Endothelial cell of umbilical vein (primary cell): ENCODE measurements around the gene SNAPC5. TPM values are rescaled to one million over a fixed set of nuclear protein-coding genes. Genes with fewer than 3 reads are reported as not detected.
"Not testable (repeated sequence)": the region's sequence is repeated elsewhere in the genome, so short reads cannot be mapped to it uniquely, and the experiment has no call there.

Source experiments
- BruUV-seq: library from RNA; stranded (reverse); fragments of 400-500 nt; replicated peaks from 2 replicates; lab custom pipeline; 2021; lab: Mats Ljungman, UMichigan
- CTCF ChIA-PET: fragments of 300-600, 350-600 bp; sonication (Branson Sonifier 250); formaldehyde crosslinking; loops from one replicate; lab custom pipeline; 2021; ENCODE audit warnings: antibody characterized with exemption, inconsistent platforms; lab: Charles Lee
- POLR2A ChIA-PET: fragments of 300-600, 350-600 bp; sonication (Branson Sonifier 250); formaldehyde crosslinking; loops from one replicate; lab custom pipeline; 2021; ENCODE audit warnings: antibody characterized with exemption, inconsistent platforms; lab: Charles Lee
- DNase-seq: peaks from one replicate; pipeline ENCODE4 v3.0.0-alpha.2; 2011; ENCODE audit warnings: low read depth, low spot score
- FAIRE-seq: peaks from 2 replicates; lab custom pipeline; 2011; peaks lifted over from hg19 to GRCh38; lab: Jason Lieb, UNC
- H2AFZ ChIP-seq: 2 replicates; pipeline ENCODE4 v1.6.0; 2012; ENCODE audit warnings: low read depth, low read length, control low read depth, inconsistent platforms
- H3K27ac ChIP-seq: 2 replicates; pipeline ENCODE4 v1.5.1; 2011; ENCODE audit warnings: low read depth, mild to moderate bottlenecking, control low read depth, low read length, moderate library complexity; ENCODE audit not compliant: insufficient read depth
- H3K27me3 ChIP-seq, 2 experiments: 2 replicates each; pipeline versions ENCODE4 v1.6.0 to v1.6.1; 2011; ENCODE audit warnings: low read length in 2 of 2, mixed read lengths in 1 of 2; ENCODE audit not compliant: control insufficient read depth in 2 of 2, insufficient read depth in 2 of 2
- H3K36me3 ChIP-seq, 2 experiments: 2 replicates in 1 of 2; 3 replicates in 1 of 2; pipeline ENCODE4 v1.5.1; 2011; ENCODE audit warnings: low read length in 2 of 2, mild to moderate bottlenecking in 1 of 2, moderate library complexity in 1 of 2; ENCODE audit not compliant: control insufficient read depth in 2 of 2, insufficient read depth in 2 of 2; ENCODE audit errors: extremely low read depth in 1 of 2
- H3K4me1 ChIP-seq: 3 replicates; pipeline ENCODE4 v1.5.1; 2011; ENCODE audit warnings: mild to moderate bottlenecking, low read length; ENCODE audit not compliant: control insufficient read depth, insufficient read depth; ENCODE audit errors: extremely low read depth
- H3K4me2 ChIP-seq: 2 replicates; pipeline ENCODE4 v1.6.1; 2011; ENCODE audit warnings: low read length, control low read depth, mixed read lengths; ENCODE audit not compliant: insufficient read depth
- H3K4me3 ChIP-seq, 3 experiments: fragments of 200-600 bp in 1 of 3; sonication (generic), shearing (Covaris generic) in 1 of 3; replicated peaks in 1 of 3; 2 replicates each; pipeline ENCODE4 v1.5.1; 2011 to 2016; ENCODE audit warnings: control low read depth in 3 of 3, low read length in 3 of 3, mild to moderate bottlenecking in 2 of 3, inconsistent platforms in 1 of 3, low read depth in 1 of 3, moderate library complexity in 1 of 3; ENCODE audit not compliant: insufficient read depth in 1 of 3
- H3K79me2 ChIP-seq: 2 replicates; pipeline ENCODE4 v1.6.0; 2012; ENCODE audit warnings: low read length, inconsistent platforms; ENCODE audit not compliant: control insufficient read depth, insufficient read depth
- H3K9ac ChIP-seq: replicated peaks from 2 replicates; pipeline ENCODE3; 2011; ENCODE audit warnings: low read length, control low read depth; ENCODE audit not compliant: insufficient read depth; ENCODE audit errors: extremely low read depth
- H3K9me1 ChIP-seq: replicated peaks from 3 replicates; pipeline ENCODE4 v1.6.0; 2011; ENCODE audit warnings: mild to moderate bottlenecking, low read length; ENCODE audit not compliant: control insufficient read depth, insufficient read depth; ENCODE audit errors: extremely low read depth
- H3K9me3 ChIP-seq: replicated peaks from 2 replicates; pipeline ENCODE4 v1.5.1; 2012; ENCODE audit warnings: low read length, inconsistent platforms; ENCODE audit not compliant: control insufficient read depth, insufficient read depth
- H4K20me1 ChIP-seq: replicated peaks from 2 replicates; pipeline ENCODE3; 2011; ENCODE audit warnings: mild to moderate bottlenecking, low read length; ENCODE audit not compliant: control insufficient read depth, insufficient read depth; ENCODE audit errors: extremely low read depth
- GATA2 ChIP-seq: IDR thresholded peaks from 2 replicates; pipeline ENCODE4 v1.7.0; 2011; ENCODE audit warnings: low read depth, mild to moderate bottlenecking, moderate library complexity, mixed read lengths, low read length; ENCODE audit not compliant: insufficient read length, insufficient read depth
- JUN ChIP-seq: IDR thresholded peaks from 2 replicates; pipeline ENCODE4 v1.6.1; 2011; ENCODE audit warnings: borderline replicate concordance, low read depth; ENCODE audit not compliant: insufficient read length, insufficient read depth
- MYC ChIP-seq: IDR thresholded peaks from one replicate; pipeline ENCODE4 v1.6.1; 2011; ENCODE audit warnings: mild to moderate bottlenecking, low read depth, low read length
- POLR2AphosphoS5 ChIP-seq: IDR thresholded peaks from 2 replicates; pipeline ENCODE4 v1.6.1; 2012; ENCODE audit warnings: low read depth, mild to moderate bottlenecking, control low read depth, low read length, moderate library complexity; ENCODE audit not compliant: insufficient read depth
- dilution Hi-C: fragments of 300-500 bp; cut with MboI; formaldehyde crosslinking; loops from one replicate; pipeline ENCODE4 v1.15.0; 2019; ENCODE audit warnings: low sequenced_read_pairs; ENCODE audit not compliant: extremely low pct_ligation_motif_present
- intact Hi-C: fragments of 100-400 bp; cut with micrococcal nuclease; formaldehyde crosslinking; loops from one replicate; pipeline ENCODE4 v1.10.0; 2022
- polyA plus RNA-seq, 4 experiments: library from polyadenylated mRNA; depleted of rRNA in 3 of 4; stranded (reverse) in 3 of 4; unstranded in 1 of 4; fragments of >200 nt; gene quantifications; 2 replicates each; pipeline versions ENCODE4 v1.2.1 to v1.2.3, GENCODE V29; 2011 to 2012; ENCODE audit warnings: missing spikeins in 1 of 4
- total RNA-seq: library from RNA; stranded (reverse); gene quantifications from 2 replicates; pipeline ENCODE4 v1.2.3, GENCODE V29; 2021

The SNAPC5 gene
- total and polyA plus RNA-seq, 2 donors (not counting 3 experiments of a cell fraction or from before 2014, with no cell fraction given) = 16.0 to 17.4 TPM

GRCh38 chr15:66474135-66474534 is 23.4 kb downstream of the SNAPC5 start:
- ChIA-PET CTCF (interaction anchor here (1.5 kb wide), 1 partner anchor 86 kb away, joined by 4 read pairs; no protein-coding TSS in a partner anchor), POLR2A (no interaction called here)
- intact Hi-C loops = no loop called here
- dilution Hi-C loops = no loop called here
- Histone ChIP-seq H3K4me1 (peaks cover 11% of the 10 kb centered on the region), H3K4me2 (no peak overlapping the region), H3K9me1 (no peaks in the 10 kb centered on the region), H3K9me3 (no peaks in the 10 kb centered on the region), H2AFZ (no peak overlapping the region), H3K36me3 (no peaks in the 10 kb centered on the region), H3K27me3 (no peaks in the 10 kb centered on the region), H3K4me3 (no peak overlapping the region), H4K20me1 (no peaks in the 10 kb centered on the region), H3K79me2 (no peaks in the 10 kb centered on the region), H3K9ac (no peak overlapping the region), H3K27ac (no peak overlapping the region)
- BruUV-seq = no TSS peak
- no peak for DNase-seq
- FAIRE-seq = no peak
- TF ChIP-seq POLR2AphosphoS5 = no peak
- no peak for TF ChIP-seq GATA2
- TF ChIP-seq MYC = no peak

GRCh38 chr15:66472176-66472999 is 25.2 kb downstream of the SNAPC5 start:
- no peak overlapping the region for H3K27ac ChIP-seq
- H3K9me3 ChIP-seq = no peaks in the 10 kb centered on the region
- no peak overlapping the region for H3K4me3 ChIP-seq
- no peak overlapping the region for H3K4me2 ChIP-seq
- no TSS peak for BruUV-seq
- peaks cover 11% of the 10 kb centered on the region for H3K4me1 ChIP-seq
- H3K36me3 ChIP-seq = no peaks in the 10 kb centered on the region
- intact Hi-C loops = no loop called here
- no peak overlapping the region for H3K9ac ChIP-seq
- FAIRE-seq (peak; percentile 44), DNase-seq (peak; percentile 41)
- dilution Hi-C loops = no loop called here
- H4K20me1 ChIP-seq = no peaks in the 10 kb centered on the region
- no peak overlapping the region for H2AFZ ChIP-seq
- H3K79me2 ChIP-seq = no peaks in the 10 kb centered on the region
- no peaks in the 10 kb centered on the region for H3K27me3 ChIP-seq
- CTCF ChIA-PET = interaction anchor here (0.8 to 2.8 kb wide), 3 partner anchors 13 to 25 kb away, joined by 3 to 10 read pairs (median 4); partner anchors contain the start of gene SNAPC5
- POLR2A ChIA-PET = interaction anchor here (0.6 kb wide), 1 partner anchor 25 kb away, joined by 5 read pairs; no protein-coding TSS in a partner anchor
- TF ChIP-seq JUN (peak; percentile 10), GATA2 (no peak)
- no peaks in the 10 kb centered on the region for H3K9me1 ChIP-seq

- H3K9me1 ChIP-seq, H3K36me3 ChIP-seq, FAIRE-seq, H3K4me3 ChIP-seq, intact Hi-C loops, H3K79me2 ChIP-seq, H3K27me3 ChIP-seq, BruUV-seq, dilution Hi-C loops, H3K9me3 ChIP-seq, H2AFZ ChIP-seq, DNase-seq, H3K4me2 ChIP-seq, H3K9ac ChIP-seq, POLR2A ChIA-PET, H4K20me1 ChIP-seq, H3K27ac ChIP-seq: not testable (repeated sequence)
- peaks cover 11% of the 10 kb centered on the region for H3K4me1 ChIP-seq
- CTCF ChIA-PET = interaction anchor here (1.2 to 2.8 kb wide), 4 partner anchors 12 to 96 kb away, joined by 3 to 10 read pairs (median 4); partner anchors contain the start of gene SNAPC5
Measured at GRCh38 chr15:66470825-66471224, 26.7 kb downstream of the SNAPC5 start.
